GM12874 (cell line): Measurements from ENCODE around the gene TOM1L2.

Experiments used
- CTCF ChIP-seq: IDR thresholded peaks from 2 replicates; pipeline ENCODE4 v1.5.1; 2011; ENCODE audit warnings: low read depth, mild to moderate bottlenecking, control low read depth, low read length, moderate library complexity; ENCODE audit not compliant: insufficient read depth

Gene TOM1L2

GRCh38 chr17:17824119-17824782, 147.9 kb downstream of the TOM1L2 start:
- no peak for TF ChIP-seq CTCF

- TF ChIP-seq CTCF, result no peak
Observed at GRCh38 chr17:17823433-17824118, 148.6 kb downstream of the TOM1L2 start.

- no peak for TF ChIP-seq CTCF
Observed at GRCh38 chr17:17822616-17823015, 149.6 kb downstream of the TOM1L2 start.

- TF ChIP-seq CTCF, result no peak
Observed at GRCh38 chr17:17822189-17822588, 150.0 kb downstream of the TOM1L2 start.

GRCh38 chr17:17820463-17821158, 151.6 kb downstream of the TOM1L2 start:
- no peak for TF ChIP-seq CTCF

- no peak for TF ChIP-seq CTCF
Observed at GRCh38 chr17:17820046-17820445, 152.2 kb downstream of the TOM1L2 start.

GRCh38 chr17:17819561-17819995, 152.6 kb downstream of the TOM1L2 start:
- TF ChIP-seq CTCF, result no peak
